Coronary artery (tissue), 2 donors: Measurements from ENCODE around the gene ZNF76.
A peak's percentile ranks its signal among the peaks of the same experiment; 100 is the strongest.

Source experiments
- DNase-seq: peaks from one replicate; pipeline ENCODE4 v3.0.0-alpha.2; 2017; ENCODE audit warnings: low spot score
- H3K27ac ChIP-seq, 2 donors: fragments of 200-600 bp; sonication (generic); one replicate each; pipeline ENCODE4 v1.5.1; 2016 to 2019
- H3K4me3 ChIP-seq: fragments of 200-600 bp; sonication (generic); 2 replicates; pipeline ENCODE4 v1.5.1; 2016; ENCODE audit warnings: mild to moderate bottlenecking, moderate library complexity
- CTCF ChIP-seq: fragments of 200-600 bp; sonication (generic); IDR thresholded peaks from one replicate; pipeline ENCODE4 v1.5.1; 2019; ENCODE audit warnings: antibody characterized with exemption

The ZNF76 gene

GRCh38 chr6:35259194-35259947 is at the start of gene ZNF76:
ZNF76 (plus strand) TSS chr6:35259735; CDS start chr6:35281152, 21,417 bp downstream.
- Histone ChIP-seq H3K27ac (peak within 1 kb of the TSS; percentile 84 to 98), H3K4me3 (peak within 1 kb of the TSS; percentile 95)
- TF ChIP-seq CTCF = no peak
- DNase-seq = peak; percentile 98

DNA sequence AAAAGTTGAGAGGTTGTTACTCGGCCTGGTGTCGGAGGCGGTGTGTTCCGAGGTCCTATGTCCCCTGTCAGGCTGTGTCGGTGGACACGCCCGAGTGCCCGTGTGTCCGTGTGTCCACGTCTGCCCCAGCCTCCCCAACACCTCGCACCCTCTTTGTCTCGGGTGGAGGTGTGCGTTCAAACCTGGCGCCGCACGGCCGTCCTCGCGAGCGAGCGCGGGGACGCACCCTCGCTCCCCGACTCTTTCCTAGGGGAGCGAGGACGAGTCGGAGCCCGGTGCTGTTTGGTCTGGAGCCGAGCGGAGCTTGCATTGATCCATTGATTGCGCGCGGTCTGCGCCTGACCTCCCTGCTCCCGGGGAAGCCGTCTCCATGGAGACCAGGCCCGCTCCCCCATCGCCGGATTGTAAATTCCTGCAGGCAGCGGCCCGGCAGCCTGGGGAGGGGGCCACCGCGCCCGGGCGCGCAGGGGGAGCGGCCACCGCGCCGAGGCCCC is 46.2 kb upstream of the ZNF76 start:
- peak overlapping the region; percentile 75 for H3K4me3 ChIP-seq
- no peak overlapping the region for H3K27ac ChIP-seq
- no peak for TF ChIP-seq CTCF
- DNase-seq = no peak

- no peak for TF ChIP-seq CTCF
- no peak for DNase-seq
- peak within 1 kb of the TSS; percentile 75 for H3K4me3 ChIP-seq
- peak within 1 kb of the TSS in 1 of 2 donors; percentile 2 for H3K27ac ChIP-seq
Observed at GRCh38 chr6:35213824-35214756, 45.4 kb upstream of the ZNF76 start, which contains the start of gene SCUBE3. SCUBE3 (plus strand) TSS chr6:35213956; CDS start chr6:35214419, 463 bp downstream.

DNA sequence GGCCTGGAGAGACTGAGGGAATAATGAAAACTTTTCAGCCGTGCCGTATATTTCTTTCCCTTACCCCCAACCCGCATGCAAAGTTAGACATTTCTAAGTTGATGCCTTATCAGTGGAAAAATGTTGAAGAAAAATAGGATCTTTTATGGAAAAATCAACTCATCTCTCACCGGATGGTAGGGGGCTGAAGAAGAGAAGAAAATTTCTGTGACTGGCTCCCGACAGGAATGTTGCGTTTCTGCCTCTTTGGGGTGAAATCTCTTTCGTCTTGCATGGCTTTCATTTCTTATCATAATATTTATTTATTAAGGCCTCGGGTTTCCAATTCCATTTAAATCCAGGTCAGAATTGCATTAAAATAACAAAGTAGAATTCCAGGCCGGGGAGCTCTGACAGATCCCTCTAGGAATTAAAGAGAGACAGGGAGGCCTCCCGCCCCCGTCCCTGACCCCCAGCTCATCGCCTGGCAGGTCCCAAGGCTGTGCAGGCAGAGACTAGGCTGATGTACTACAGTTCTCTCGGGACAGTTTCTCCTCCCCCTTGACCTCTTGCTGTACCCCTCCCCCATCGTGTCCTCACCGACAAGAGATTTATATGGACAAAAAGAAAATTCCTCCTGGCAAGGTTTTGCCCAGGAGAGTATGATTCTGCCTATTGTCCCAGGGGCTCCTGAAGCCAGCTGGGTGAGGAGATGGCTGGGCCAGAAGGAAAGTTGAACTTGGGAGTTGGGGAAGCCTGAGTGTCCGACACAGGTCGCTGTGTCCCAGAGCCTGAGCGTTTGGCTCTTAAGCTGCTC is 44.5 kb upstream of the ZNF76 start:
- peak overlapping the region; percentile 75 for H3K4me3 ChIP-seq
- DNase-seq = no peak
- no peak for TF ChIP-seq CTCF

GRCh38 chr6:35215665-35216411 is 43.7 kb upstream of the ZNF76 start:
- H3K4me3 ChIP-seq = no peak overlapping the region
- TF ChIP-seq CTCF = no peak
- DNase-seq = no peak
- H3K27ac ChIP-seq = no peak overlapping the region

More for the DNA sequence above, 44.5 kb upstream of the ZNF76 start:
- no peak overlapping the region for H3K27ac ChIP-seq

DNA sequence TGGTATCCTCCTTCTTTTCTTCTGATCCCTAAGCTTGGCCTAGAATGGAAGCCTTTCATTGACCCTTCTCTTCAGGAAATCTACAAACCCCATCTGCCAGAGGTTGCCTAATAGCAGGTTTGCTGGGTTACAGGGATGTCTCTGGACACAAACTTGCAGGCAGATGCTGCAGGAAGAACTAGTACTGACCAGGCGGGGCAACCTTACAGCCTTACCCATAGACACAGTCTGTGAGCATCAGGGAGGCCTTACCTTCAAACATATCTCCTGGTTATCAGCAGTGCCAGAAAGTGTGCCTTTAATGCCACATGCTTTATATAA is 43.2 kb upstream of the ZNF76 start:
- TF ChIP-seq CTCF = no peak
- no peak for DNase-seq
- Histone ChIP-seq H3K27ac (no peak overlapping the region), H3K4me3 (no peak overlapping the region)
